NCI-H526 (cell line): Measurements from ENCODE around the gene GLP2R.

Source experiments
- DNase-seq, 2 experiments: peaks; one replicate each; lab custom pipeline; 2025; lab: John Stamatoyannopoulos, UW

The GLP2R gene

GRCh38 chr17:9854255-9854654 lies 28.5 kb downstream of the GLP2R start:
- no peak for DNase-seq

- no peak for DNase-seq
Measured at GRCh38 chr17:9855036-9855435, 29.3 kb downstream of the GLP2R start.

DNA sequence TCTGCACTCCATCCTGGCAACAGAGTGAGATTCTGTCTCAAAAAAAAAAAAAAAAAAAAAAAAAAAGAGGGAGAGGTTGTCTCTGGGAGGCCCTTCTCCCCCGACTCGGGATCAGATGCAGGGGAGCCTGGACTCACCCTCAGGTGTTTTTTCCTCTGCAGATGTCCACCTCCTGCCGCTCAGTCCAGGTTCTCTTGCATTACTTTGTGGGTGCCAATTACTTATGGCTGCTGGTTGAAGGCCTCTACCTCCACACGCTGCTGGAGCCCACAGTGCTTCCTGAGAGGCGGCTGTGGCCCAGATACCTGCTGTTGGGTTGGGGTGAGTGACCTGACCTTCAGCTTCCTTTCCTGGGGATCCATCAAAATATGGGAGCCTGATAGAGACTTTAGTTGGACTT lies 34.1 kb downstream of the GLP2R start:
- DNase-seq, result no peak

DNA sequence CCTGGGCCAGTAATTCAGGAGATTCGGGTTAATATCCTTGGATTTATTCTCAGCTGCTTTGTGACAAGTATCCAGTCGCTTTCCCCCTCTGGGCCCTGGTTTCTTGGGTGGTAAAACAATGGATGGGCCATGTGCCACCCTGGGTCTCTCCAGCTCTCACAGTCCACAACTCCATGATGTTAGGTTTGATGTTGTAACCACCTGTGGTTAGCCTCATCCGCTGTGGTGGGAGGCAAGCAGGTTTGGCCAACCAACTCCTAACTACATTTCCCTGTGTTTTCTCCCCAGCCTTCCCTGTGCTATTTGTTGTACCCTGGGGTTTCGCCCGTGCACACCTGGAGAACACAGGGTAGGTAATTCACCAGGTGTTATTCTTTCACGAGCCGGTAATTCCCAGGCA lies 35.1 kb downstream of the GLP2R start:
- no peak for DNase-seq

DNA sequence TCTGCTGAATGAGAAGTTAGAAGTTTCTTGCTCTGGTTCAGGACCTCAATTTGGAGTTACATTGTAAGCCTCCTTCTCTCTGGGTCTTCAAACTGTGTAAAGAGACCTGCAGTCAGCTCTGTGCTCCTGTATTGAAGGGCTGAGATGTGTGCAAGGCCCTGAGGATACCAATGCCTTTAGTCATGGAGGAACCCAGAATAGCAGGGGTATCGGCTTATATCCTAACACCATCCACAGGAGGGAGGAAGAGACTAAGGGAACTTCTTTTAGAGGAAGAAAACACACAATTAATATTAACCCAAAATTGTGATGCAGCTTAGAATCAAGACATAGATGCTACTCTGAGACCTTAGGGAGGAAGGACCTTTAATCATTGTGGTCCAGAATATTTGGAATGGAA lies 36.5 kb downstream of the GLP2R start:
- no peak for DNase-seq

GRCh38 chr17:9862949-9863348 lies 37.2 kb downstream of the GLP2R start:
- no peak for DNase-seq

DNA sequence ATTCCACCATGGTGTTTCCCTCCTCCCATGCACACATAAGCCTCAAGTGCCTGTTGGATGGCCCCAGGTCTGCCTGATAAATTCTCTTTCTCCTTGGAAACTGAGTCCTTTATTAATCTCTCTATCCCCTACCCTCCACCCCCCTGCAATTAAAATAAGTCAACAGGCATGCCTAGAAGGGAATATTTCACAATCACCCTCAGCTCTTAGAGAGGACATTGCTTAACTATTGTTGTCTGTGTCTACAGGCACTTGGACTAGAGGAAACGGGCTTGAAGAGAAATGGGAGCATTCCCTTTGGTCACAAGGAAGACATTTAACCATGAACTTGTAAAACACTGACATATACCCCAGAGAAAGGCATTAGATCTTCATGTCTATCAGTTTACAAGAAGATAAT lies 39.9 kb downstream of the GLP2R start:
- no peak for DNase-seq

- DNase-seq, result no peak
Measured at GRCh38 chr17:9868552-9868951, 42.8 kb downstream of the GLP2R start.

DNA sequence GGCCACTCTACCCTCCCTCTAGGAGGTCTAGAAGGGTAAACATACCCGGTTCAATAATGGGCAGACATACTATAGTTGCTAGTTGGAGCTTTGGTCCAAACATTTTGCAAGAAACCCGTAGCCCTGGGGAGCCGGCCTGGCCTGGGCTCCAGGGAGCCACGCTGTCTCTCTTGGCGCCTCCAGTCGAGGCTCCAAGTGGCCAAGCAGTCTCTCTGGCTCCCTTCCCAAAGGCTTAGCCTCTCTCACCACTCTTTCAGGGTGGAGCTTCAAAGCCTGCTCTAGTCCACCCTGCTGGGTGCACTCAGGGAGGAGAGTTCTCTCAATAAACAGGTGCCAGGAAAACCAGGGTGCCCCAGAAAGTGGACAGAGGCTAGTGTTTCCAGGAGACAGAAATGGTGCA lies 47.1 kb downstream of the GLP2R start:
- no peak for DNase-seq

- DNase-seq, result no peak
Measured at GRCh38 chr17:9874722-9875121, 49.0 kb downstream of the GLP2R start.

DNA sequence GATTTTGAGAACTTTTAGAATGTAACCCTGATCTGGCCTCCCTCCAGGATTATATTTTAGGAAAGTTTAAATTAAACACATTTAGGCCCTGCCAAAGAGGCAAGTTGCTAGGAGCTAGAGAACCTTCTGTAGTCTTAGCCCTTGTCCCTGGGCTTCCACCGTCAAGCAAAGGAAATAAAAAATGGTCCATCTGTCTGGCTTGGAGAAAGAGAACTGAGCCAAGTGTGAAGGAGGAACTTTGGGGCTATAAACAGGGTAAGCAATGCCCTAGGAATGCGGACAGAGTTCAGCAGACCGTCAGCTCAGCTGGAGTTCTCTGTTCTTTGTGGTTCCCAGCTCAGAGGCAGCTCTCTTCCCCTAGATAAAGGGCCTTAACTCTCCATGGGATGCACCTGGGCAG lies 49.7 kb downstream of the GLP2R start:
- DNase-seq, result no peak

GRCh38 chr17:9878356-9878755 lies 52.6 kb downstream of the GLP2R start:
- no peak for DNase-seq

- no peak for DNase-seq
Measured at GRCh38 chr17:9878786-9879525, 53.2 kb downstream of the GLP2R start.

DNA sequence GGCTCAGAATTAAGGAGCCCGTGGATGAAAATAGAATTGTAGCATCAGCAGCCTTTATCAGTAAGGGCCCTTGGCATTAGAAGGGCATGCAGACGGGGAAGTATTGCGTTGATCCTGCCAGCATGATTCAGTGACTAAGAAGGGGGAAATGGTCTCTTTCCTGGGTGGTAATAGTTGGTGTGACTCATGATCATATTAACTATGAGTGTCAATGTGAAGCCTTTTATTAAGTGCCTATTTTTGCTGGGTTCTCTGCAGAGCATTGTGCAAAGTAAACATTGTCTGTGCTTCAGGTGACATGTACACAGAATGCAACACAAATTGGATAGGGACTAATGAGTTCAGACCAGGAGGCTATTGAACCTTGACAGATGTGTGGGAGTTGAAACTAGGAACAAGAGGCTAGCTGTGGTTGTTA lies 54.9 kb downstream of the GLP2R start:
- DNase-seq, result no peak

DNA sequence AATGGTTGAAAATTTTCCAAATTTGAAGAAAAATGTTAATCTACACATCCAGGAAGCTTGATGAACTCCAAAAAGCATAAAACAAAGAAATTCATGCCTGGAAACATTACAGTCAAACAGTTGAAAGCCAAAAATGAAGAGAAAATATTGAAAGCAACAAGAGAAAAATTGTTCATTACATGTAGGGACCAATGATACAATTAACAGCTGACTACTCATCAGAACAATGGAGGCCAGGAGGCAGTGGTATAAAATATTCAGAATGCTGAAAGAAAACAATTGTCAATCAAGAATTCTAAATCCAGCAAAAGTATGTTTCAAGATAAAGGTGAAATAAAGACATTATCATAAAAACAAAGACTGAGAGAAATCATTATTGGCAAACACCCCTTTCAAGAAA lies 57.7 kb downstream of the GLP2R start:
- DNase-seq, result no peak

DNA sequence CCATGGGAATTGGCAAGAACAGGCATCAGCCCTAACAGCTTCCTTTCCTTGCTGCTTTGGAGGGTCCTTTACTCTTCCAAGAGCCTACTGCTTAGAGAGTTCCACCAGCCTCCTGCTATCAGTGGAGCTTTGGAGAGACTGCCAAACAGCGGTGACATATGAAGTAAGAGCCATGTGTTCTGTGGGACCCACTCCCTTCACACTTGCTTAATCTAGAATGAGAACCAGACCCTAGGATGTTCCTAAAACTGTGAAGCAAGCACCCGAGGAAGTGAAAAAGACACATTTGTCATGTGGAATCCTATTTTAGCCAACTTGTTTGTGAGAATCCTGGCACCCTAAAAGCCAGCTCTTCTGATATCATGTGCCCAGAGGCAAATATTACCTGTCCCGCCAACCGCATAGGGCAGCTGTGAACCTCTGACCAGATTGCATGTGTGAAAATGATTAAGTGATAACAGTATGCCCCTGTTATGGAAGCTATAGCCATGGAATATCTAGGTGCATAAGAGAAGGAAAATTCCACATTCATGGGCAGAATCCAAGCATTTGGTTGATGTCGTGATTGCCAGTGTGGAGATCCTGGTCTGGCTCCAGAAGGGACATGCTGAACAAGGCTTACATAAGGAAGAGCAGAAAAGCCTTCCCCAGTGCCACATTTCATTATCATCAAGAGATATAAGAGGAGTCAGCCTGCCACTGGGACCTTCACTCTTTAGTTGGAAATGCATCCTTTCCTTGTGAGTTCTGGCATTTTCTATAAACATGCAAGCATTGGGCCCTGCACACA lies 60.6 kb downstream of the GLP2R start:
- DNase-seq, result no peak

DNA sequence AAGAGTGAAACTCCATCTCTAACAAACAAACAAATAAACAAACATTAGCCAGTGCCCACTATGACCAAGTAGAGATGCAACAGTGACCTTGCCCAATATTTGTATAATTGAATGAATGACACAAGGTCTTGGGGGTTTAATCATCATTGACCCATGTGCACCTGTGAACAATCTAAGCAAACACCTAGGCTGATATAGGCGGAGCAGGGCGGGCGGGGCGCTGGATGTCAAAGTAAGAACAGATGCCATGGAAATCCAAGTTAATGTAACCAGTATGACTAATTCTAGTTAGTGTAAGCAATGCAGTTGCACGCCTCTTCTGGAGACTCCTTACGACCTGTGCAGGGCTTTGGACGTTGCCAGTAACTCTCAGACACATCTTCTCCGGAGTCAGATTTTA lies 61.8 kb downstream of the GLP2R start:
- no peak for DNase-seq

DNA sequence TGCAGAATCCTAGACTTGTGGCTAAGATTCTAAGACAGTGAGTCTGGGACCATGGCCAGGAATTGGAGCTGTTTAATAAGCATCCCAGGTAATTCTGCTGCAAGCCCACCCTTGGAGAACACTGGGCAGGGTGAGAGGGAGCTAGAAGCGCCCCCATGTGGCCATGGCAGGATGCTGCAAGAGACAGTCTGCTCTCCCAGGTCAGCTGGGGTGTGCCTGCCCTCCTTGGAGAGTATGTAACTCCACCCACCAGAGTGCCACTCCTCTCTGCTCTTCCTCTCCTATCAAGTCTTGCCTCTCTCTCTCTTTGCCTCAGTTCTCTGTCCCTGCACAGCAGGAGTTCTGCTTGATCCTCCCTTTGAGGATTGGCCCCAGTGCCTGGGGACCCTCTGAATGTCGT lies 64.4 kb downstream of the GLP2R start:
- DNase-seq, result peak in 1 of 2 experiments; percentile 39

GRCh38 chr17:9893411-9894012 lies 67.8 kb downstream of the GLP2R start:
- DNase-seq, result no peak

DNA sequence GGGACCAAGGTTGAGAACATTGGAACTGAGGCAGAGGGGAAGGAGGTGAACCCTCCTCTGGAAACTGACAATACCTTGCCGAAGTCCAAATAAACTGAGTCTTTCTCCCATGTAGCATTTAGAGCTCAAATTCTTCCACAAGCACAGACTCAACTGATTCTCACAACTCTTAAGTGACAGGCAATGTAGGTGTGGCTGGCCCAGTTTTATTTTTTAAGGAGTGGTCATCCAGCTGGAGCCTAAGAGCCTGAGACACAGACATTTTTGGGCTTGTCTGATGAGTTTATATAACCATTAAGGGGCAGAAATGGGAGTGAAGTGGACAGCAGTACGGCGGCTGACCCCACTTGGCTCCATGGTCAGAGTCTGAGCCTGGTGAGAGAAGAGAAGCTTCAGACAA lies 68.5 kb downstream of the GLP2R start:
- DNase-seq, result no peak

DNA sequence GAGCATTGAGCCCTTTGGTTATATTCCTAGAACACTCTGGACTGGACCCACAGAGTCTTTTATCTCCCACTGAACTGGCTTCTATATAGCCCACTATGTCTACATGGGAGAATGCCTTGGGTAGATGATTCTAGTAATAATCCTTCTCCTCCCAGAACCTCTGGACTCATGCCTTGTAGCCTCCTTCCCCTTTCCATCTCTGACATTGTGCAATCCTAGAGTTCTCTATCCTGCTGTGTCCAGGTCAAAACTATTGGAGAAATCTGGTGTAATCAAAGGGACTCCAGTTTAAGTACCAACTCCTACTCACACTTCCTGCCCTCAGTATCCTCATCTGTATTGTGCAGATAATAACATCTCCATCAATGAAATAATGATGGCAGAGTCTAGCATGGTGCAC lies 70.2 kb downstream of the GLP2R start:
- no peak for DNase-seq

GRCh38 chr17:9897372-9897968 lies 71.7 kb downstream of the GLP2R start:
- no peak for DNase-seq

DNA sequence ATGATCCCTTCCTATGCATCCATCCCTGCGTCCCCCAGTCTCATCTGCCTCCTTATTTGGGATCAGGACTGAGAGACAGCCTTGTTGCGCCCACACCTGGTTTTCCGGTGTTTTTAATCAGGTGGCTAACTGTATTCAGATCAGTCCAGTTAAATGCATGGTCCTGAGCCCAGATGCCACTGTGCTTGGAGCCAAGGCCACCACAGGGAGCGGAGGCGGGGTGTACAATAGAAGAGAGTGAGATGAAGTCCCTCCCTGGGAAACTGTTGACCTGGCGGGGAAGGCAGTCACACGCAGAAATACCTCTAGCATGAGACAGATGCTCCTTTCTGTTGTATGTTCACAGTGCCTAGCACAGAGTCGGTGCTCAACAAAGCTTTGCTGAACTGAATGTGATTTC lies 73.1 kb downstream of the GLP2R start:
- DNase-seq, result no peak
